Activated CD4-positive, alpha-beta T cell treated with anti-CD3 and anti-CD28 coated beads for 24 hours (primary cell): ENCODE measurements around the gene ENPP4.
"Not testable (repeated sequence)": the region's sequence is repeated elsewhere in the genome, so short reads cannot be mapped to it uniquely, and the experiment has no call there.

Experiments
- DNase-seq, 2 donors: peaks; one replicate each; pipeline ENCODE4 v3.0.0-alpha.2; 2020; ENCODE audit warnings: low read depth in 2 of 2

ENPP4 gene

GRCh38 chr6:46129629-46130511, at the start of gene ENPP4:
ENPP4 (plus strand) TSS chr6:46129989; CDS start chr6:46139584, 9,595 bp downstream.
- peak; percentile 75 to 84 for DNase-seq

GRCh38 chr6:46080111-46080510, 49.7 kb upstream of the ENPP4 start:
- no peak for DNase-seq

GRCh38 chr6:46085688-46086087, 44.1 kb upstream of the ENPP4 start:
- DNase-seq = not testable (repeated sequence)

- DNase-seq = peak; percentile 31 to 50
Measured at GRCh38 chr6:46090115-46091079, 39.4 kb upstream of the ENPP4 start.

GRCh38 chr6:46091080-46091478, 38.7 kb upstream of the ENPP4 start:
- DNase-seq = no peak

- DNase-seq = no peak
Measured at GRCh38 chr6:46095251-46095650, 34.5 kb upstream of the ENPP4 start.

- no peak for DNase-seq
Measured at GRCh38 chr6:46097366-46097765, 32.4 kb upstream of the ENPP4 start.

GRCh38 chr6:46098678-46099077, 31.1 kb upstream of the ENPP4 start:
- DNase-seq = no peak

- DNase-seq = no peak
Measured at GRCh38 chr6:46099952-46100351, 29.8 kb upstream of the ENPP4 start.

- no peak for DNase-seq
Measured at GRCh38 chr6:46102123-46102522, 27.7 kb upstream of the ENPP4 start.

- no peak for DNase-seq
Measured at GRCh38 chr6:46103441-46104115, 26.2 kb upstream of the ENPP4 start.

- DNase-seq = no peak
Measured at GRCh38 chr6:46104209-46104608, 25.6 kb upstream of the ENPP4 start.

GRCh38 chr6:46105568-46105967, 24.2 kb upstream of the ENPP4 start:
- no peak for DNase-seq

- no peak for DNase-seq
Measured at GRCh38 chr6:46113370-46113769, 16.4 kb upstream of the ENPP4 start.

GRCh38 chr6:46115634-46116033, 14.2 kb upstream of the ENPP4 start:
- DNase-seq = no peak

- no peak for DNase-seq
Measured at GRCh38 chr6:46116289-46116688, 13.5 kb upstream of the ENPP4 start.

GRCh38 chr6:46118157-46118556, 11.6 kb upstream of the ENPP4 start:
- no peak for DNase-seq

- DNase-seq = no peak
Measured at GRCh38 chr6:46118836-46119235, 11.0 kb upstream of the ENPP4 start.

- not testable (repeated sequence) for DNase-seq
Measured at GRCh38 chr6:46119679-46120078, 10.1 kb upstream of the ENPP4 start.

- DNase-seq = no peak
Measured at GRCh38 chr6:46128476-46128875, 1.3 kb upstream of the ENPP4 start.

- DNase-seq = peak in 1 of 2 donors; percentile 0
Measured at GRCh38 chr6:46129291-46129628, 529 bp upstream of the ENPP4 start.

GRCh38 chr6:46130666-46131065, 877 bp downstream of the ENPP4 start:
- DNase-seq = no peak
